RWPE2 (cell line): ENCODE data around the gene SPRR5.

Experiments used
- ATAC-seq: fragments of 200-7000 bp; cut with Tn5 transposase; 3 replicates; pipeline ENCODE4 v1.9.1; 2021; ENCODE audit warnings: low read depth
- DNase-seq: peaks from one replicate; pipeline ENCODE4 v3.0.0-alpha.2; 2020; ENCODE audit warnings: low spot score
- H3K27ac ChIP-seq: fragments of 450-650 bp; 2 replicates; pipeline ENCODE4 v1.5.1; 2017; ENCODE audit warnings: mild to moderate bottlenecking; ENCODE audit not compliant: poor library complexity, severe bottlenecking
- H3K27me3 ChIP-seq: fragments of 250-450 bp; sonication (Bioruptor Pico); 2 replicates; pipeline ENCODE4 v1.5.1; 2021; ENCODE audit warnings: mild to moderate bottlenecking, moderate library complexity; ENCODE audit not compliant: insufficient read depth, poor library complexity, severe bottlenecking
- H3K36me3 ChIP-seq: fragments of 250-450 bp; sonication (Bioruptor Pico); 2 replicates; pipeline ENCODE4 v1.5.1; 2020; ENCODE audit warnings: low read depth, mild to moderate bottlenecking, moderate library complexity
- H3K4me1 ChIP-seq: fragments of 250-450 bp; sonication (Bioruptor Pico); 2 replicates; pipeline ENCODE4 v1.5.1; 2021; ENCODE audit warnings: mild to moderate bottlenecking, moderate library complexity; ENCODE audit not compliant: insufficient read depth, poor library complexity, severe bottlenecking
- H3K4me3 ChIP-seq: fragments of 250-450 bp; sonication (Bioruptor Pico); 2 replicates; pipeline ENCODE4 v1.5.1; 2021; ENCODE audit warnings: mild to moderate bottlenecking, moderate library complexity; ENCODE audit not compliant: severe bottlenecking
- H3K9me3 ChIP-seq: fragments of 250-450 bp; sonication (Bioruptor Pico); 2 replicates; pipeline ENCODE4 v1.5.1; 2021; ENCODE audit warnings: mild to moderate bottlenecking, moderate library complexity; ENCODE audit not compliant: severe bottlenecking
- CTCF ChIP-seq: fragments of 450-650 bp; IDR thresholded peaks from one replicate; pipeline ENCODE4 v1.5.1; 2017; ENCODE audit warnings: mild to moderate bottlenecking, moderate library complexity; ENCODE audit not compliant: poor library complexity, severe bottlenecking

SPRR5 gene

GRCh38 chr1:152977614-152978013 is 30.6 kb downstream of the SPRR5 start:
- no peaks in the 10 kb centered on the region for H3K27me3 ChIP-seq
- H3K9me3 ChIP-seq = no peaks in the 10 kb centered on the region
- DNase-seq (no peak), ATAC-seq (no peak)
- no peak overlapping the region for H3K27ac ChIP-seq
- TF ChIP-seq CTCF = no peak
- H3K4me3 ChIP-seq = no peak overlapping the region
- peaks cover 6% of the 10 kb centered on the region for H3K4me1 ChIP-seq
- no peaks in the 10 kb centered on the region for H3K36me3 ChIP-seq

GRCh38 chr1:152980676-152981075 is 33.7 kb downstream of the SPRR5 start:
- Histone ChIP-seq H3K27ac (no peak overlapping the region), H3K4me1 (no peaks in the 10 kb centered on the region), H3K9me3 (no peaks in the 10 kb centered on the region), H3K36me3 (no peaks in the 10 kb centered on the region), H3K4me3 (no peak overlapping the region), H3K27me3 (no peaks in the 10 kb centered on the region)
- DNase-seq = no peak
- ATAC-seq = no peak
- TF ChIP-seq CTCF = no peak

GRCh38 chr1:152981146-152981871 is 34.3 kb downstream of the SPRR5 start:
- DNase-seq (no peak), ATAC-seq (no peak)
- no peak overlapping the region for H3K4me3 ChIP-seq
- no peaks in the 10 kb centered on the region for H3K9me3 ChIP-seq
- H3K36me3 ChIP-seq = no peaks in the 10 kb centered on the region
- H3K27me3 ChIP-seq = no peaks in the 10 kb centered on the region
- H3K4me1 ChIP-seq = no peaks in the 10 kb centered on the region
- no peak overlapping the region for H3K27ac ChIP-seq
- no peak for TF ChIP-seq CTCF

- no peak for TF ChIP-seq CTCF
- ATAC-seq = no peak
These were observed 35.1 kb downstream of the SPRR5 start for GRCh38 chr1:152982076-152982475.

GRCh38 chr1:152983234-152983633 is 36.2 kb downstream of the SPRR5 start:
- H3K27me3 ChIP-seq = no peaks in the 10 kb centered on the region

More at GRCh38 chr1:152982076-152982475, 35.1 kb downstream of the SPRR5 start:
- Histone ChIP-seq H3K27me3 (no peaks in the 10 kb centered on the region), H3K27ac (no peak overlapping the region), H3K9me3 (no peaks in the 10 kb centered on the region), H3K4me3 (no peak overlapping the region), H3K4me1 (no peaks in the 10 kb centered on the region), H3K36me3 (no peaks in the 10 kb centered on the region)
- DNase-seq = no peak

More at GRCh38 chr1:152983234-152983633, 36.2 kb downstream of the SPRR5 start:
- no peaks in the 10 kb centered on the region for H3K36me3 ChIP-seq
- DNase-seq = no peak
- H3K4me3 ChIP-seq = no peak overlapping the region
- H3K4me1 ChIP-seq = peaks cover 3% of the 10 kb centered on the region
- H3K27ac ChIP-seq = no peak overlapping the region
- no peaks in the 10 kb centered on the region for H3K9me3 ChIP-seq
- no peak for ATAC-seq
- no peak for TF ChIP-seq CTCF
